Neural cell (in vitro differentiated cells): Measurements from ENCODE around the gene ZNF552. TPM values are rescaled to one million over a fixed set of nuclear protein-coding genes. Genes with fewer than 3 reads are reported as not detected.
"Not testable (repeated sequence)": the region's sequence is repeated elsewhere in the genome, so short reads cannot be mapped to it uniquely, and the experiment has no call there.

Experiments
- H2AFZ ChIP-seq: fragments of 200-600, 300-800 bp; sonication (generic), shearing (Covaris generic); 2 replicates; pipeline ENCODE4 v1.6.0; 2014; ENCODE audit warnings: low read depth, mild to moderate bottlenecking, antibody characterized with exemption, low read length, moderate library complexity
- H3F3A ChIP-seq: fragments of 200-600 bp; shearing (Covaris generic); 2 replicates; pipeline ENCODE4 v1.6.1; 2016; ENCODE audit warnings: mild to moderate bottlenecking, moderate library complexity, mixed read lengths, antibody characterized with exemption, low read length; ENCODE audit not compliant: insufficient read depth, poor library complexity, severe bottlenecking
- H3K27ac ChIP-seq: fragments of 200-600, 300-800 bp; sonication (generic), shearing (Covaris generic); 2 replicates; pipeline ENCODE4 v1.5.1; 2014; ENCODE audit warnings: mild to moderate bottlenecking, low read length, moderate library complexity
- H3K27me3 ChIP-seq: fragments of 300-800, 200-600 bp; sonication (generic), shearing (Covaris generic); 2 replicates; pipeline ENCODE4 v1.6.0; 2014; ENCODE audit warnings: mild to moderate bottlenecking, low read depth, low read length, moderate library complexity; ENCODE audit not compliant: insufficient read depth
- H3K36me3 ChIP-seq: fragments of 300-800, 200-600 bp; sonication (generic), shearing (Covaris generic); 2 replicates; pipeline ENCODE4 v1.5.1; 2014; ENCODE audit warnings: mild to moderate bottlenecking, antibody characterized with exemption, low read length, moderate library complexity; ENCODE audit not compliant: insufficient read depth
- H3K4me2 ChIP-seq: fragments of 300-800, 200-600 bp; sonication (generic), shearing (Covaris generic); 2 replicates; pipeline ENCODE4 v1.6.0; 2014; ENCODE audit warnings: mild to moderate bottlenecking, low read length
- H3K4me3 ChIP-seq: fragments of 300-800, 200-600 bp; sonication (generic), shearing (Covaris generic); 2 replicates; pipeline ENCODE4 v1.5.1; 2014; ENCODE audit warnings: mild to moderate bottlenecking, low read length, moderate library complexity
- H3K79me2 ChIP-seq: fragments of 200-600 bp; shearing (Covaris generic); replicated peaks from 2 replicates; pipeline ENCODE4 v1.6.0; 2014; ENCODE audit warnings: mild to moderate bottlenecking, low read length, moderate library complexity; ENCODE audit not compliant: insufficient read depth
- H3K9ac ChIP-seq: fragments of 300-800, 200-600 bp; sonication (generic), shearing (Covaris generic); 2 replicates; pipeline ENCODE4 v1.6.1; 2016; ENCODE audit warnings: mild to moderate bottlenecking, low read length, mixed read lengths
- H3K9me2 ChIP-seq: fragments of 200-600 bp; shearing (Covaris generic); 2 replicates; pipeline ENCODE4 v1.6.1; 2016; ENCODE audit warnings: mild to moderate bottlenecking, low read length, mixed read lengths; ENCODE audit not compliant: insufficient read depth
- H3K9me3 ChIP-seq: fragments of 200-600, 300-800 bp; sonication (generic), shearing (Covaris generic); 2 replicates; pipeline ENCODE4 v1.6.1; 2016; ENCODE audit warnings: mild to moderate bottlenecking, mixed run types, low read length, moderate library complexity, mixed read lengths
- H4K20me1 ChIP-seq: fragments of 200-600 bp; shearing (Covaris generic); 2 replicates; pipeline ENCODE4 v1.6.1; 2016; ENCODE audit warnings: mild to moderate bottlenecking, mixed run types; ENCODE audit not compliant: insufficient read depth
- CTCF ChIP-seq: fragments of 450-650 bp; IDR thresholded peaks from 2 replicates; pipeline ENCODE4 v1.5.1; 2014; ENCODE audit warnings: antibody characterized with exemption, mild to moderate bottlenecking, moderate library complexity; ENCODE audit not compliant: poor library complexity, severe bottlenecking
- MXI1 ChIP-seq: fragments of 450-650 bp; conservative IDR thresholded peaks from 2 replicates; pipeline ENCODE4 v1.6.1; 2014; ENCODE audit warnings: antibody characterized with exemption, mild to moderate bottlenecking; ENCODE audit not compliant: poor library complexity, severe bottlenecking
- REST ChIP-seq: IDR thresholded peaks from 2 replicates; pipeline ENCODE4 v1.6.1; 2012; ENCODE audit warnings: borderline replicate concordance
- polyA plus RNA-seq: library from polyadenylated mRNA; depleted of rRNA; stranded (reverse); fragments of >200 nt; gene quantifications from 2 replicates; pipeline ENCODE4 v1.2.3, GENCODE V29; 2014

The ZNF552 gene
- polyA plus RNA-seq, 1 donor from 2014 or later, result 8.8 TPM

GRCh38 chr19:57850553-57851017 lies 35.9 kb upstream of the ZNF552 start:
- peak overlapping the region; percentile 53 for H3K27ac ChIP-seq
- no peak for TF ChIP-seq CTCF
- H3F3A ChIP-seq, result no peaks in the 10 kb centered on the region
- peak overlapping the region; percentile 66 for H3K4me2 ChIP-seq
- no peaks in the 10 kb centered on the region for H3K9me3 ChIP-seq
- H4K20me1 ChIP-seq, result no peaks in the 10 kb centered on the region
- H2AFZ ChIP-seq, result no peak overlapping the region
- H3K9me2 ChIP-seq, result no peaks in the 10 kb centered on the region
- no peaks in the 10 kb centered on the region for H3K27me3 ChIP-seq
- peaks cover 21% of the 10 kb centered on the region for H3K79me2 ChIP-seq
- H3K4me3 ChIP-seq, result peak overlapping the region; percentile 70
- H3K36me3 ChIP-seq, result peaks cover 4% of the 10 kb centered on the region
- peak overlapping the region; percentile 64 for H3K9ac ChIP-seq

DNA sequence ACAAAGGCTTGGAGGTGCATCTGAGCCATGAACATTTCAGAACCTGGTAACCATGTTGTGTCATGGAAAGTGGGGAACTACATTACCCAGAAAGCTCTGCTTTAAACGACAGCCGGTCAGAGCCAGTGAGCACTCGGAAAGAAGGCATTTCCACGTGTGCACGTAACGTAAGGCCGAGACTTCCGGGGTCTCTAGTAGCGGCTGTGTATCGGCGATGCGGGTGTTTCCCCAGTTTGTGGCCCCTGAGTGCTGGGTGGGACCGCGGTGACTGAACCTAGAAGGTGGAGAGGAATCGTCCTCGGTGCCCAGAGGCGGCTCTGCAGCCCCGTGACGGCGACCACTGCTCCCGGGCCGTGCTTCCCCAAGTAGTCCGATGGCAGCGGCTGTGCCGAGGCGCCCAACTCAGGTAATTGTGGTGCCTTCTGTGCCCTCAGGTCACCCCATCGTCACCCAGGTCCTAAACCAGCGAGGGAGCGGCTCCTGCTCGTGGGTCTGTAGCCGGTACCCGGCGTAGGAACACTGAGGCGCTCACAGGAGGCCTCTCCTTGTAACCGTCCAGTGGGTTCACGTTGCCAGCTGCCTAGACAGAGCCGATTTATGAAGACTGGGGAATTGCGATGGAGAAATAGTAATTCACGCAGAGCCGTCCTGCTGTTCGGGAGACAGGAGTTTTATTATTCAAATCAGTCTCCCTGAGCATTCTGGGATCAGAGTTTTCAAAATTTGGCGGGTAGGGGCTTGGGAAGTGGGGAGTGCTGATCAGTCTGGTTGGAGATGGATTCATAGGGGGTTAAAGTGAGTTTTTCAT lies 35.2 kb upstream of the ZNF552 start, which contains the start of gene ZNF587:
TSS of gene ZNF587 (plus strand) at position 194 of the 808 bp plus-strand sequence. CDS start at position 374, 180 bp downstream.
- H4K20me1 ChIP-seq, H3K9me3 ChIP-seq, H3K9me2 ChIP-seq, H3K36me3 ChIP-seq, H3K27me3 ChIP-seq, H2AFZ ChIP-seq, H3F3A ChIP-seq: not testable (repeated sequence)
- H3K4me3 ChIP-seq, result peak within 1 kb of the TSS; percentile 70
- H3K27ac ChIP-seq, result peak within 1 kb of the TSS; percentile 53
- H3K4me2 ChIP-seq, result peak within 1 kb of the TSS; percentile 66
- TF ChIP-seq REST (peak; percentile 16), MXI1 (peak; percentile 94)
- peaks cover 21% of the 10 kb centered on the region for H3K79me2 ChIP-seq
- peak within 1 kb of the TSS; percentile 64 for H3K9ac ChIP-seq

DNA sequence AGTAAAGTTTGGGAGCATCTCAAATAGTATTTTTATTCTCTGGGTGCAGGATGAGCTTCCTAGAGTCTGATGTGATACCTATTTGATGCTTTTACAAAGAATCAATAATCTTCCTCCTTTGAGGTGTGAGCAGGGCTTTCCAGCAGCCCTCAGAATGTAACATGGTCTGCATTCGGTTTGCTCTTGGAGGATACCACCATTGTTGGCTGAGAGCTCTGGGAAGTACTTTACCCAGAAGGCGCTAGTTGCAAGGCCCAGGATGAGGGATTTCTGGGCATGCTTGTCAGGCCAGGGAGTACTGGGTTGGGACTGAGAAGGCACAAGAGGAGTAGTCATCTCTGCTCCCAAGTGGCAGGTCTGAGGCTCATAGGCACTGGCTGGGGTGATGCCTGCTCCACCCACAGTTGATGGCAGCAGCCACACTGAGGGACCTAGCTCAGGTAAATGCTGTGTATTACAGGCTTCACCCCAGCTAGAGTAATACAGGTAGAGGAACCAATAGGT lies 34.5 kb upstream of the ZNF552 start:
- H4K20me1 ChIP-seq, H3F3A ChIP-seq, H3K4me2 ChIP-seq, H3K9me3 ChIP-seq, H3K27me3 ChIP-seq, H3K9me2 ChIP-seq, H2AFZ ChIP-seq, H3K36me3 ChIP-seq: not testable (repeated sequence)
- Histone ChIP-seq H3K9ac (peak overlapping the region; percentile 64), H3K4me3 (peak overlapping the region; percentile 70), H3K27ac (peak overlapping the region; percentile 53), H3K79me2 (peaks cover 21% of the 10 kb centered on the region)

GRCh38 chr19:57847164-57847563 lies 32.5 kb upstream of the ZNF552 start:
- H3K27me3 ChIP-seq, H3K36me3 ChIP-seq, H4K20me1 ChIP-seq, H3K9ac ChIP-seq, H3K4me3 ChIP-seq, H2AFZ ChIP-seq, H3F3A ChIP-seq, H3K4me2 ChIP-seq, H3K9me2 ChIP-seq, H3K27ac ChIP-seq, H3K9me3 ChIP-seq: not testable (repeated sequence)
- H3K79me2 ChIP-seq, result peaks cover 18% of the 10 kb centered on the region
